A549 (cell line): ENCODE measurements around the gene RUSC1.
A peak's percentile ranks its signal among the peaks of the same experiment; 100 is the strongest.

Source experiments
- CHD2 ChIP-seq: fragments of 150-350 bp; IDR thresholded peaks from 2 replicates; pipeline ENCODE4 v1.6.1; 2014; ENCODE audit warnings: low read length; ENCODE audit not compliant: partially characterized antibody
- POLR2A ChIP-seq: IDR thresholded peaks from 2 replicates; pipeline ENCODE4 v1.6.1; 2012; ENCODE audit warnings: mild to moderate bottlenecking, low read length
- POLR2AphosphoS2 ChIP-seq: conservative IDR thresholded peaks from 2 replicates; pipeline ENCODE4 v1.6.1; 2012; ENCODE audit warnings: low read length, improper control_type of control experiment, inconsistent platforms
- ZNF302 ChIP-seq: fragments of 250-450 bp; sonication (Bioruptor Pico); IDR thresholded peaks from 2 replicates; pipeline ENCODE4 v1.9.0; 2021; ENCODE audit warnings: inconsistent platforms, mild to moderate bottlenecking, moderate library complexity
- TF ChIP-seq, protein P1 (sequence below): fragments of >200 bp; sonication (Bioruptor Twin); formaldehyde crosslinking; IDR thresholded peaks from 3 replicates; pipeline ENCODE4 v1.5.1; 2016

DNA sequence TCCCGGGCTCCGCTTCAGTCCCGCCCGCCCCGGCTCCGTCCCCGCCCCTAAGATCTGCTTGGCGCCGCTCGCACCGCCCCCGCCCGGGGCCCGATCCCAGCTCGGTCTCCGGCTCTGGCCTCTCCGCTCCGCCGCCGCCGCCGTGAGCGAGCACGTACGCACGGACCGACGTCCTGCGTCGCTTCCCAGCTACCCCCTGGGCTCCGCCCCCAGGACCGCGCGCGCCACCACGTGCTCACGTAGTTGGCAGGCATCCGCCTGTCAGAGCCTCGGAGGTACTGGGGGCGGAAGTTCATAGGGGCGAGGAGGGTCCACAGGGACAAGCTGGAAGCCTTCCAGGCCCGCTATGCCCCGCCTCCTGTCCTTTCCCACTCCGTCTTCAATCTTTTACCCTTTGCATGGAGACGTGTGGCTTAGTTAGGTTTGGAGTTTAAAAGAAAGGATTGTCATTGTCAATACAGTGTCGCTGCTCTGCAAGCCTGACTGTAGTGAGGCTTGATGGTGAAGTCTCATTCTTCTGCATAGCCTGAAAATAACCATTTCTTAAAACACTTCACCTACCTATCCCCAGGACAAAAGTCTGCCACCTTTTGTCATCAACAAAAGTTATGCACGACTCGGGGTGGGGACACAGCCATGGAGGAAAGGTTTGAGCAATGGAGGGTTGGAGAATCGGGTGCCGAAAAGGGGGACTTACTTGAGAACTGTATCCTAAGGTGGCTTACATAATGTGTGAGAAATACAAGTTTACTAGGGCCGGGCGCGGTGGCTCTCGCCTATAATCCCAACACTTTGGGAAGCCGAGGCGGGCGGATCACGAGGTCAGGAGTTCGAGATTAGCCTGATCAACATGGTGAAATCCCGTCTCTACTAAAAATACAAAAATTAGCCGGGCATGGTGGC lies 47.1 kb upstream of the RUSC1 start, which contains the start of gene CLK2:
- no peak for TF ChIP-seq ZNF302 (CRISPR knock-in tag)
- TF ChIP-seq CHD2: no peak
- TF ChIP-seq, protein P1, sequence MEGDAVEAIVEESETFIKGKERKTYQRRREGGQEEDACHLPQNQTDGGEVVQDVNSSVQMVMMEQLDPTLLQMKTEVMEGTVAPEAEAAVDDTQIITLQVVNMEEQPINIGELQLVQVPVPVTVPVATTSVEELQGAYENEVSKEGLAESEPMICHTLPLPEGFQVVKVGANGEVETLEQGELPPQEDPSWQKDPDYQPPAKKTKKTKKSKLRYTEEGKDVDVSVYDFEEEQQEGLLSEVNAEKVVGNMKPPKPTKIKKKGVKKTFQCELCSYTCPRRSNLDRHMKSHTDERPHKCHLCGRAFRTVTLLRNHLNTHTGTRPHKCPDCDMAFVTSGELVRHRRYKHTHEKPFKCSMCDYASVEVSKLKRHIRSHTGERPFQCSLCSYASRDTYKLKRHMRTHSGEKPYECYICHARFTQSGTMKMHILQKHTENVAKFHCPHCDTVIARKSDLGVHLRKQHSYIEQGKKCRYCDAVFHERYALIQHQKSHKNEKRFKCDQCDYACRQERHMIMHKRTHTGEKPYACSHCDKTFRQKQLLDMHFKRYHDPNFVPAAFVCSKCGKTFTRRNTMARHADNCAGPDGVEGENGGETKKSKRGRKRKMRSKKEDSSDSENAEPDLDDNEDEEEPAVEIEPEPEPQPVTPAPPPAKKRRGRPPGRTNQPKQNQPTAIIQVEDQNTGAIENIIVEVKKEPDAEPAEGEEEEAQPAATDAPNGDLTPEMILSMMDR: no peak
- no peak for TF ChIP-seq POLR2AphosphoS2
- peak; percentile 63 for TF ChIP-seq POLR2A
